Measurements from ENCODE around the gene SMIM21. TPM values are rescaled to one million over a fixed set of nuclear protein-coding genes. Genes with fewer than 3 reads are reported as not detected.

SMIM21 gene
- total RNA-seq, 6 experiments from 2014 or later, result not detected

GRCh38 chr18:75360215-75360614 lies 67.3 kb downstream of the SMIM21 start:
- Mint-ChIP-seq H3K36me3 (ENCODE audit: low read depth) (peaks cover 5% of the 10 kb centered on the region; the same call in 1 of the 2 replicates), H3K27me3 (ENCODE audit: insufficient read depth) (peaks cover 13% of the 10 kb centered on the region), H3K4me3 (no peak overlapping the region), H3K4me1 (ENCODE audit: low read depth) (peaks cover 12% of the 10 kb centered on the region), H3K27ac (no peak overlapping the region), H3K9me3 (peaks cover 4% of the 10 kb centered on the region)
- TF ChIP-seq CTCF (IDR thresholded peaks at IDR 0.05), result no peak
- no peak for DNase-seq

Other genes with a start within 250 kb of the SMIM21 start
- 10 to 100 TPM; 37.9 to 47.5 (median 41.8) TPM for gene PTGR3, start 218.6 kb downstream of the SMIM21 start, total RNA-seq (2021; fragmentation: NEBNext Ultra II Directional; extraction: Animal tissue kit (Norgen Biotek cat#: 25700))
- 10 to 100 TPM; 18.6 to 25.0 (median 23.3) TPM for gene TSHZ1, start 216.9 kb downstream of the SMIM21 start, total RNA-seq (2021; fragmentation: NEBNext Ultra II Directional; extraction: Animal tissue kit (Norgen Biotek cat#: 25700))